ENCODE results near the gene CD44. TPM values are rescaled to one million over a fixed set of nuclear protein-coding genes. Genes with fewer than 3 reads are reported as not detected.

Gene CD44
- total RNA-seq, 4 donors from 2014 or later, result 56.3 to 182 (median 114) TPM

DNA sequence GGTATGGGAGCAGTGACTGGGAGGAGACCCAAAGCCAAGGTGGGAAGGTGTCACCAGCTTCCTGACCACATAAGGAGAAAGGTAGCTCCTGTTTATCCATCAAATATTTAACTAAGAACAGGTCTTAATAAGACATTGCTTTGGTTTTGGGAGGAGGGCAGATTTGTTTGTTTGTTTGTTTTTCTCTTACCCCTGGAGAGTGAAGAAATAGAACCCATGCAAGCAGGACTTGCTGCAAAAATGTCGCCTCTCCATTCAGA is 26.2 kb upstream of the CD44 start:
- DNase-seq, result no peak
- in situ Hi-C loops (cut with MboI; ENCODE audit: low pct_ligation_motif_present in 1 of 4, low pct_unique_long_range_greater_than_20kb in 1 of 4, low sequenced_read_pairs in 3 of 4), result no loop called here
- Histone ChIP-seq H3K9me3 (no peaks in the 10 kb centered on the region), H3K4me3 (no peak overlapping the region), H3K27ac (no peak overlapping the region), H3K4me1 (peaks cover 10 to 31% (median 15%) of the 10 kb centered on the region in 4 donors), H3K36me3 (no peaks in the 10 kb centered on the region), H3K27me3 (no peaks in the 10 kb centered on the region)
- intact Hi-C loops (cut with DNase I; ENCODE audit: low total_unique reads), result no loop called here
- 94 to 100% methylated on average over 1 of the region's 1 CpG for WGBS, 2 donors (ENCODE audit: low coverage in 1 of 2)
- TF ChIP-seq POLR2A (IDR thresholded peaks at IDR 0.05) (no peak), POLR2AphosphoS5 (IDR thresholded peaks at IDR 0.05) (no peak), EP300 (IDR thresholded peaks at IDR 0.05; ENCODE audit: low read depth) (no peak), CTCF (IDR thresholded peaks at IDR 0.05) (no peak)

DNA sequence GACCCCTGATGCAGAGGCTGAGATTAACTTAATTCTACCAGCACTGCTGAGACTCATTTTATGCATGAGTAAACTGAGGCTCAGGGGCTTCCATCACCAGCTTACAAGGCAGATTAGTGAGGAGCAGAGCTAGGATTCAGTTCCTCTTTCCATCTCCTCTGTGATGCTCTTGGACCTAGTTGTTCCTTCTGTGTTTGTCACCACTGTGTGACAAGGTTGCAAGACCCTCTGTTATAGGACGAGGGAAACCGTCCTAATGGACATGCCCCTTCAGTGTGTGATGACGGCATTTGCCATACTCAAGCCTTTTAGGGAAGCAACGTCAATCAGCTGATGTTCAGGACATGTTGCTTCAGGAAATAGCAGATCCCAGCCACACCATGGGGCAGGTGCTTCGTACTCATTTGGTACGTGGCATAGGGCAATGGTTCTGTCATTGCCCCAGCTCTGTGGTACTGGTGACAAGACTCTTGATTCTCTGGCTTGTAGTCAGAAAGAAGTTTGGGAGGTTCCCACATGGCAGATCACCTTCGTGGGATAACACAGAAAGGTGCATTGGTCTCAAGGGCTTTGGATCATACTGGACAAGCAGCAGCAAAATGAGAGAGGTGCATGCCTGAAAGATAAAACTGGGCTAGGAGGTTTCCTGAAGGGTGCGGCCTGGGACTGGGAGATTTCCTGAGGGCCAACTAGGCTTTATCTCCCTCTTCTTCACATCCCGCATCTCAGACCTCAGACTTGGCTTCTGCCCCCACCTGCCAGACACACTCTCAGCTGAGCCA is 23.9 kb upstream of the CD44 start:
- no peak for TF ChIP-seq POLR2A (IDR thresholded peaks at IDR 0.05)
- no peak for TF ChIP-seq EP300 (IDR thresholded peaks at IDR 0.05; ENCODE audit: low read depth)
- TF ChIP-seq POLR2AphosphoS5 (IDR thresholded peaks at IDR 0.05), result no peak
- TF ChIP-seq CTCF (IDR thresholded peaks at IDR 0.05), result no peak
- Histone ChIP-seq H3K4me3 (no peak overlapping the region), H3K36me3 (no peaks in the 10 kb centered on the region), H3K27ac (no peak overlapping the region), H3K27me3 (no peaks in the 10 kb centered on the region), H3K9me3 (no peaks in the 10 kb centered on the region), H3K4me1 (peaks cover 10 to 31% (median 15%) of the 10 kb centered on the region in 4 donors)
- WGBS, 2 donors (ENCODE audit: low coverage in 1 of 2), result 81% methylated on average over 9 of the region's 9 CpGs; no CpG with 5 or more reads in 1 of the 2 donors
- DNase-seq, result no peak
- in situ Hi-C loops (cut with MboI; ENCODE audit: low pct_ligation_motif_present in 1 of 4, low pct_unique_long_range_greater_than_20kb in 1 of 4, low sequenced_read_pairs in 3 of 4), result no loop called here
- intact Hi-C loops (cut with DNase I; ENCODE audit: low total_unique reads), result no loop called here

DNA sequence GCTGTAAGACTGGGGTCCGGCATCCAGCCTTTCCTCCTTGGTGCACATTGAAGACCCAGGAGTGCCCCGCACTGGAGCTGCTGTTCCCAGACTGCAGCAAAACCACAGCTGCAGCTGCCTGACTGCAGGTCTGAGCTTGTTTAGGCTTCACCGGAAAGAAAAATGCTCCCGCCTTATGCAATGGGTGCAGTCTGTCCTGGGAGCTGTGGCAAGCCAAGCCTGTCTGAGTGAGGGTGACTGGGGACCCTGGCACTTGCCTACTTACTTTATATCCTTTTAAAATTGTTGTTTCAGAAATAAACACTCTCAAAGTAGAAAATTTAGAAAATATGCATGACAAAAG is 23.3 kb upstream of the CD44 start:
- in situ Hi-C loops (cut with MboI; ENCODE audit: low pct_ligation_motif_present in 1 of 4, low pct_unique_long_range_greater_than_20kb in 1 of 4, low sequenced_read_pairs in 3 of 4) (no loop called here), intact Hi-C loops (cut with DNase I; ENCODE audit: low total_unique reads) (no loop called here)
- H3K27ac ChIP-seq, result no peak overlapping the region
- H3K36me3 ChIP-seq, result no peaks in the 10 kb centered on the region
- peaks cover 10 to 29% (median 14%) of the 10 kb centered on the region in 4 donors for H3K4me1 ChIP-seq
- H3K9me3 ChIP-seq, result no peaks in the 10 kb centered on the region
- TF ChIP-seq POLR2A (IDR thresholded peaks at IDR 0.05) (no peak), POLR2AphosphoS5 (IDR thresholded peaks at IDR 0.05) (no peak), EP300 (IDR thresholded peaks at IDR 0.05; ENCODE audit: low read depth) (no peak), CTCF (IDR thresholded peaks at IDR 0.05) (no peak)
- no peak overlapping the region for H3K4me3 ChIP-seq
- H3K27me3 ChIP-seq, result no peaks in the 10 kb centered on the region
- no peak for DNase-seq
- WGBS, 2 donors (ENCODE audit: low coverage in 1 of 2), result 82 to 92% methylated on average over 3 to 4 of the region's 4 CpGs

- Histone ChIP-seq H3K9me3 (no peaks in the 10 kb centered on the region), H3K4me1 (peaks cover 7 to 23% (median 11%) of the 10 kb centered on the region in 4 donors), H3K27me3 (no peaks in the 10 kb centered on the region), H3K4me3 (no peak overlapping the region), H3K36me3 (no peaks in the 10 kb centered on the region), H3K27ac (peak overlapping the region; percentile 33 to 64 (median 55))
- in situ Hi-C loops (cut with MboI; ENCODE audit: low pct_ligation_motif_present in 1 of 4, low pct_unique_long_range_greater_than_20kb in 1 of 4, low sequenced_read_pairs in 3 of 4), result no loop called here
- DNase-seq, result no peak
- intact Hi-C loops (cut with DNase I; ENCODE audit: low total_unique reads), result no loop called here
- 90% methylated on average over 5 of the region's 5 CpGs; no CpG with 5 or more reads in 1 of the 2 donors for WGBS, 2 donors (ENCODE audit: low coverage in 1 of 2)
- TF ChIP-seq POLR2AphosphoS5 (IDR thresholded peaks at IDR 0.05) (no peak), CTCF (IDR thresholded peaks at IDR 0.05) (no peak), EP300 (IDR thresholded peaks at IDR 0.05; ENCODE audit: low read depth) (no peak), POLR2A (IDR thresholded peaks at IDR 0.05) (no peak)
Measured at GRCh38 chr11:35116245-35116644, 22.7 kb upstream of the CD44 start.
